ENCODE results near the gene TOB1. TPM values are rescaled to one million over a fixed set of nuclear protein-coding genes. Genes with fewer than 3 reads are reported as not detected.

Gene TOB1
- total and polyA plus RNA-seq, 2 experiments from 2014 or later: 12.1 to 46.9 TPM

- peaks cover 6% of the 10 kb centered on the region for H3K27me3 Mint-ChIP-seq (ENCODE audit: insufficient read depth, low read depth, poor library complexity)
- Histone ChIP-seq H4K20me1 (replicated peaks; ENCODE audit: insufficient read depth) (no peaks in the 10 kb centered on the region), H3K36me3 (ENCODE audit: insufficient read depth) (no peaks in the 10 kb centered on the region), H3K27ac (ENCODE audit: low read depth) (no peak overlapping the region), H3K79me2 (replicated peaks; ENCODE audit: insufficient read depth) (no peaks in the 10 kb centered on the region), H3F3A (replicated peaks; ENCODE audit: low read depth) (no peaks in the 10 kb centered on the region), H3K4me3 (no peak overlapping the region), H3K4me1 (ENCODE audit: insufficient read depth) (no peaks in the 10 kb centered on the region; the same call in 1 of the 2 replicates), H2AFZ (no peak overlapping the region), H3K27me3 (ENCODE audit: insufficient read depth) (no peaks in the 10 kb centered on the region), H3K9me2 (ENCODE audit: insufficient read depth) (no peaks in the 10 kb centered on the region), H3K4me2 (no peak overlapping the region)
- H3K4me3 Mint-ChIP-seq: no peak overlapping the region
- H3K4me1 Mint-ChIP-seq: peaks cover 5% of the 10 kb centered on the region; the same call in 2 of the 3 replicates
- DNase-seq (ENCODE audit: low spot score): no peak
- no peak for ATAC-seq
- H3K27ac Mint-ChIP-seq: 0 out of 2 replicates have a peak overlapping the region, but pooled peaks have one; percentile 44
- TF ChIP-seq REST (IDR thresholded peaks at IDR 0.05; ENCODE audit: unreplicated experiment) (no peak), EZH2 (IDR thresholded peaks at IDR 0.05; ENCODE audit: low read depth, unreplicated experiment) (no peak)
- no peaks in the 10 kb centered on the region for H3K9me3 Mint-ChIP-seq
- no peaks in the 10 kb centered on the region for H3K36me3 Mint-ChIP-seq (ENCODE audit: low read depth)
Observed at GRCh38 chr17:50844117-50844700, 21.9 kb downstream of the TOB1 start.

GRCh38 chr17:50843150-50843905 is 22.8 kb downstream of the TOB1 start:
- Histone ChIP-seq H3K9me2 (ENCODE audit: insufficient read depth) (no peaks in the 10 kb centered on the region), H3K27me3 (ENCODE audit: insufficient read depth) (no peaks in the 10 kb centered on the region), H3K4me2 (no peak overlapping the region), H3K27ac (ENCODE audit: low read depth) (no peak overlapping the region), H3K79me2 (replicated peaks; ENCODE audit: insufficient read depth) (no peaks in the 10 kb centered on the region), H3K36me3 (ENCODE audit: insufficient read depth) (no peaks in the 10 kb centered on the region), H2AFZ (no peak overlapping the region; the same call in 1 of the 2 replicates), H3K4me1 (ENCODE audit: insufficient read depth) (no peaks in the 10 kb centered on the region; the same call in 1 of the 2 replicates), H4K20me1 (replicated peaks; ENCODE audit: insufficient read depth) (no peaks in the 10 kb centered on the region), H3K4me3 (no peak overlapping the region), H3F3A (replicated peaks; ENCODE audit: low read depth) (no peaks in the 10 kb centered on the region)
- Mint-ChIP-seq H3K4me3 (no peak overlapping the region), H3K36me3 (ENCODE audit: low read depth) (no peaks in the 10 kb centered on the region), H3K9me3 (no peaks in the 10 kb centered on the region), H3K27me3 (ENCODE audit: insufficient read depth, low read depth, poor library complexity) (peaks cover 6% of the 10 kb centered on the region), H3K4me1 (peaks cover 8% of the 10 kb centered on the region; the same call in 2 of the 3 replicates), H3K27ac (no peak overlapping the region)
- no peak for DNase-seq (ENCODE audit: low spot score)
- no peak for ATAC-seq
- TF ChIP-seq EZH2 (IDR thresholded peaks at IDR 0.05; ENCODE audit: low read depth, unreplicated experiment) (no peak), REST (IDR thresholded peaks at IDR 0.05; ENCODE audit: unreplicated experiment) (no peak), POLR2AphosphoS5 (IDR thresholded peaks at IDR 0.05; ENCODE audit: low read depth) (no peak), CTCF (conservative IDR thresholded peaks at IDR 0.05; ENCODE audit: low read depth in 2 of 2) (no peak)
